ENCODE results near the gene KCNQ4. TPM values are rescaled to one million over a fixed set of nuclear protein-coding genes. Genes with fewer than 3 reads are reported as not detected.

Gene KCNQ4
- total and polyA plus RNA-seq, 2 of the 4 experiments (the other 2 are of a cell fraction), result 0.07 TPM; not detected in 1

GRCh38 chr1:40841602-40842001 is 58.0 kb downstream of the KCNQ4 start (continued):
- TF ChIP-seq CTCF (conservative IDR thresholded peaks at IDR 0.05; ENCODE audit: low read depth, low read length), result no peak

GRCh38 chr1:40842207-40842606 is 58.6 kb downstream of the KCNQ4 start:
- POLR2A ChIA-PET (ENCODE audit: unreplicated experiment), result interaction anchor here (0.6 kb wide), 1 partner anchor 88 kb away, joined by 3 read pairs; no protein-coding TSS in a partner anchor
- H3K4ac ChIP-seq (ENCODE audit: low read depth, low read length), result no peak overlapping the region
- TF ChIP-seq NFE2L2 (IDR thresholded peaks at IDR 0.05; ENCODE audit: low read depth, low read length) (no peak), USF2 (IDR thresholded peaks at IDR 0.05; ENCODE audit: low read depth, low read length) (no peak), FOS (IDR thresholded peaks at IDR 0.05; ENCODE audit: low read depth, low read length) (no peak), MAFK (IDR thresholded peaks at IDR 0.05; ENCODE audit: low read depth, low read length) (no peak), CHD1 (IDR thresholded peaks at IDR 0.05; ENCODE audit: low read depth, low read length) (no peak), ELK1 (IDR thresholded peaks at IDR 0.05; ENCODE audit: borderline replicate concordance, low read depth, low read length) (no peak), MAZ (IDR thresholded peaks at IDR 0.05; ENCODE audit: borderline replicate concordance, low read depth, low read length) (no peak), POLR2A (IDR thresholded peaks at IDR 0.05; ENCODE audit: low read depth, low read length) (no peak), SMC3 (IDR thresholded peaks at IDR 0.05; ENCODE audit: low read depth, low read length) (no peak), CEBPB (IDR thresholded peaks at IDR 0.05; ENCODE audit: low read depth, low read length) (no peak), RFX5 (IDR thresholded peaks at IDR 0.05; ENCODE audit: low read depth, low read length) (no peak)

More at GRCh38 chr1:40842207-40842606, 58.6 kb downstream of the KCNQ4 start:
- H3K4me2 ChIP-seq (ENCODE audit: low read depth, low read length), result no peak overlapping the region
- CTCF ChIA-PET, result no interaction called here
- no peak overlapping the region for H3K9ac ChIP-seq (ENCODE audit: low read depth, low read length)
- no peak overlapping the region for H2BK120ac ChIP-seq (ENCODE audit: low read depth, low read length)
- H3K56ac ChIP-seq (ENCODE audit: extremely low read depth, insufficient read depth, low read length), result no peak overlapping the region
- no peak overlapping the region for H2AK5ac ChIP-seq (ENCODE audit: low read depth, low read length)
- no peak for ATAC-seq (ENCODE audit: low read depth)
- H3K4me1 ChIP-seq (ENCODE audit: control insufficient read depth, insufficient read depth, low read length), result no peaks in the 10 kb centered on the region
- H3K36me3 ChIP-seq (ENCODE audit: control insufficient read depth, insufficient read depth, low read length), result no peaks in the 10 kb centered on the region
- H4K91ac ChIP-seq (ENCODE audit: insufficient read depth, low read depth, low read length), result no peak overlapping the region
- no peak overlapping the region for H4K5ac ChIP-seq (ENCODE audit: low read depth, low read length)
- peaks cover 18% of the 10 kb centered on the region for H3K27me3 ChIP-seq (ENCODE audit: control insufficient read depth, insufficient read depth, low read length)
- H3K18ac ChIP-seq (ENCODE audit: low read depth, low read length), result no peak overlapping the region
- H4K20me1 ChIP-seq (ENCODE audit: insufficient read depth, low read length), result no peaks in the 10 kb centered on the region; the same call in 1 of the 2 replicates
- H3K9me3 ChIP-seq (ENCODE audit: control insufficient read depth, insufficient read depth, low read length), result peaks cover 12% of the 10 kb centered on the region
- no peak for DNase-seq
- H2AK9ac ChIP-seq (replicated peaks; ENCODE audit: low read depth, low read length, poor library complexity), result no peak overlapping the region
- intact Hi-C loops (cut with micrococcal nuclease) (no loop called here), dilution Hi-C loops (cut with HindIII; ENCODE audit: low sequenced_read_pairs, unreplicated experiment) (no loop called here), in situ Hi-C loops (cut with MboI; ENCODE audit: low sequenced_read_pairs) (loop anchor here (10.0 kb wide), 1 partner anchor 217 kb away; no protein-coding TSS in a partner anchor)
- no peaks in the 10 kb centered on the region for H3K79me1 ChIP-seq (ENCODE audit: low read depth in 1 of 2, low read length in 2 of 2)
- H2BK20ac ChIP-seq (ENCODE audit: low read depth, low read length), result no peak overlapping the region
- H3K23ac ChIP-seq (ENCODE audit: low read depth, low read length), result no peak overlapping the region
- no peak overlapping the region for H3K14ac ChIP-seq (replicated peaks; ENCODE audit: low read depth, low read length)
- H4K8ac ChIP-seq (ENCODE audit: low read depth in 2 of 2, low read length in 2 of 2), result no peak overlapping the region
- H3K4me3 ChIP-seq (ENCODE audit: insufficient read depth, low read depth, low read length), result no peak overlapping the region
- no peak overlapping the region for H2BK5ac ChIP-seq (ENCODE audit: low read depth, low read length, poor library complexity, severe bottlenecking)
- H2AFZ ChIP-seq (replicated peaks; ENCODE audit: low read length, poor library complexity), result no peak overlapping the region
- WGBS, 2 experiments (ENCODE audit: extremely low coverage in 2 of 2, insufficient read length in 1 of 2), result no CpG with 5 or more reads among the region's 4 CpGs
- H3K9me1 ChIP-seq (ENCODE audit: insufficient read depth, low read length), result no peaks in the 10 kb centered on the region
- H3K27ac ChIP-seq (ENCODE audit: insufficient read depth, low read length), result no peak overlapping the region
- no peak overlapping the region for H2BK15ac ChIP-seq (ENCODE audit: low read depth, low read length)
- BruUV-seq (replicated peaks), result no TSS peak

Measured in IMR-90 (cell line).